ENCODE measurements around the gene ROCK2. TPM values are rescaled to one million over a fixed set of nuclear protein-coding genes. Genes with fewer than 3 reads are reported as not detected.

The ROCK2 gene
- polyA plus RNA-seq, 1 of the 3 experiments (the other 2 are of a cell fraction): 4.2 TPM

DNA sequence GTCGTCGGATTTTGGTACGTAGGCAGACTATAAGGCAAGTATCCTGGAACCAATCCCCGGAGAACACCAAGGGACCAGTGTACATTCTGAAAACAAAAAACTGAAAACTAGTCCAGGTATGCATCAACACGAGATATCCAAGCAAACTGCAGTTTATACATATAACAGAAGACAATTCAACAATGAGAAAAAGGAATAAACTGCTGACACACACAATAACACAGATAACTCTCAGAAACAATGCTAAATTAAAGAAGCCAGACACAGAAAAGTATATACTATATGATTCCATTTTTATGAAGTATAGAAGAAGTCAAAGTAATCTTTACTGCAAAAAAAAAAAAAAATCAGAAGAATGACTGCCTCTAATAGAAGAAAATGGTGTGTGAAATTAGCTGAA lies 5.9 kb downstream of the ROCK2 start:
- CTCF ChIA-PET: interaction anchor here (1.0 kb wide), 1 partner anchor 151 kb away, joined by 3 read pairs; no protein-coding TSS in a partner anchor
- Histone ChIP-seq H3K27me3 (ENCODE audit: insufficient read depth) (no peaks in the 10 kb centered on the region), H3K4me1 (ENCODE audit: control insufficient read depth in 1 of 2, insufficient read depth in 2 of 2, low read depth in 1 of 2, low read length in 1 of 2) (peaks cover 18 to 19% of the 10 kb centered on the region in 2 experiments), H3K27ac (ENCODE audit: low read depth in 2 of 2, low read length in 1 of 2) (no peak overlapping the region), H3K9ac (no peak overlapping the region), H4K20me1 (ENCODE audit: insufficient read depth) (peaks cover 93% of the 10 kb centered on the region), H2AFZ (ENCODE audit: low read depth) (no peak overlapping the region), H3K9me3 (no peaks in the 10 kb centered on the region), H3K9me2 (no peaks in the 10 kb centered on the region), H3K4me2 (no peak overlapping the region), H3K79me2 (ENCODE audit: insufficient read depth) (peaks cover 100% of the 10 kb centered on the region), H3K36me3 (replicated peaks in 1 of 2; ENCODE audit: control insufficient read depth in 1 of 2, insufficient read depth in 2 of 2, low read length in 1 of 2) (peaks cover 0 to 4% of the 10 kb centered on the region in 2 experiments), H3K4me3 (ENCODE audit: low read depth in 2 of 2, low read length in 1 of 2) (no peak overlapping the region), H3F3A (replicated peaks; ENCODE audit: insufficient read depth) (peaks cover 25% of the 10 kb centered on the region)
- TF ChIP-seq, protein P1, sequence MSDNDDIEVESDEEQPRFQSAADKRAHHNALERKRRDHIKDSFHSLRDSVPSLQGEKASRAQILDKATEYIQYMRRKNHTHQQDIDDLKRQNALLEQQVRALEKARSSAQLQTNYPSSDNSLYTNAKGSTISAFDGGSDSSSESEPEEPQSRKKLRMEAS (IDR thresholded peaks at IDR 0.05; ENCODE audit: low read depth): no peak
- TF ChIP-seq TAF1 (IDR thresholded peaks at IDR 0.05; ENCODE audit: borderline replicate concordance, low read depth, low read length) (no peak), FOXJ3 (CRISPR knock-in tag; IDR thresholded peaks at IDR 0.05) (no peak), SMC3 (IDR thresholded peaks at IDR 0.05; ENCODE audit: low read depth, low read length) (no peak), MEF2A (IDR thresholded peaks at IDR 0.05; ENCODE audit: borderline replicate concordance, low read depth) (no peak), NFIC (IDR thresholded peaks at IDR 0.05; ENCODE audit: borderline replicate concordance) (no peak), RCOR1 (IDR thresholded peaks at IDR 0.05; ENCODE audit: low read length) (no peak), CHD2 (IDR thresholded peaks at IDR 0.05; ENCODE audit: low read length, partially characterized antibody) (no peak), FOXM1 (IDR thresholded peaks at IDR 0.05; ENCODE audit: low read depth) (no peak), TCF12 (IDR thresholded peaks at IDR 0.05) (no peak), RAD21 (IDR thresholded peaks at IDR 0.05; ENCODE audit: low read length) (no peak), RXRA (IDR thresholded peaks at IDR 0.05; ENCODE audit: borderline replicate concordance, low read depth) (no peak), TEAD4 (IDR thresholded peaks at IDR 0.05; ENCODE audit: borderline replicate concordance, insufficient read depth) (no peak), EP300 (IDR thresholded peaks at IDR 0.05; ENCODE audit: borderline replicate concordance in 1 of 2, low read depth in 1 of 2, low read length in 1 of 2) (no peak)
- TF ChIP-seq, protein P2, sequence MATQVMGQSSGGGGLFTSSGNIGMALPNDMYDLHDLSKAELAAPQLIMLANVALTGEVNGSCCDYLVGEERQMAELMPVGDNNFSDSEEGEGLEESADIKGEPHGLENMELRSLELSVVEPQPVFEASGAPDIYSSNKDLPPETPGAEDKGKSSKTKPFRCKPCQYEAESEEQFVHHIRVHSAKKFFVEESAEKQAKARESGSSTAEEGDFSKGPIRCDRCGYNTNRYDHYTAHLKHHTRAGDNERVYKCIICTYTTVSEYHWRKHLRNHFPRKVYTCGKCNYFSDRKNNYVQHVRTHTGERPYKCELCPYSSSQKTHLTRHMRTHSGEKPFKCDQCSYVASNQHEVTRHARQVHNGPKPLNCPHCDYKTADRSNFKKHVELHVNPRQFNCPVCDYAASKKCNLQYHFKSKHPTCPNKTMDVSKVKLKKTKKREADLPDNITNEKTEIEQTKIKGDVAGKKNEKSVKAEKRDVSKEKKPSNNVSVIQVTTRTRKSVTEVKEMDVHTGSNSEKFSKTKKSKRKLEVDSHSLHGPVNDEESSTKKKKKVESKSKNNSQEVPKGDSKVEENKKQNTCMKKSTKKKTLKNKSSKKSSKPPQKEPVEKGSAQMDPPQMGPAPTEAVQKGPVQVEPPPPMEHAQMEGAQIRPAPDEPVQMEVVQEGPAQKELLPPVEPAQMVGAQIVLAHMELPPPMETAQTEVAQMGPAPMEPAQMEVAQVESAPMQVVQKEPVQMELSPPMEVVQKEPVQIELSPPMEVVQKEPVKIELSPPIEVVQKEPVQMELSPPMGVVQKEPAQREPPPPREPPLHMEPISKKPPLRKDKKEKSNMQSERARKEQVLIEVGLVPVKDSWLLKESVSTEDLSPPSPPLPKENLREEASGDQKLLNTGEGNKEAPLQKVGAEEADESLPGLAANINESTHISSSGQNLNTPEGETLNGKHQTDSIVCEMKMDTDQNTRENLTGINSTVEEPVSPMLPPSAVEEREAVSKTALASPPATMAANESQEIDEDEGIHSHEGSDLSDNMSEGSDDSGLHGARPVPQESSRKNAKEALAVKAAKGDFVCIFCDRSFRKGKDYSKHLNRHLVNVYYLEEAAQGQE (IDR thresholded peaks at IDR 0.05; ENCODE audit: low read depth, low read length): no peak
- TF ChIP-seq, protein P3, sequence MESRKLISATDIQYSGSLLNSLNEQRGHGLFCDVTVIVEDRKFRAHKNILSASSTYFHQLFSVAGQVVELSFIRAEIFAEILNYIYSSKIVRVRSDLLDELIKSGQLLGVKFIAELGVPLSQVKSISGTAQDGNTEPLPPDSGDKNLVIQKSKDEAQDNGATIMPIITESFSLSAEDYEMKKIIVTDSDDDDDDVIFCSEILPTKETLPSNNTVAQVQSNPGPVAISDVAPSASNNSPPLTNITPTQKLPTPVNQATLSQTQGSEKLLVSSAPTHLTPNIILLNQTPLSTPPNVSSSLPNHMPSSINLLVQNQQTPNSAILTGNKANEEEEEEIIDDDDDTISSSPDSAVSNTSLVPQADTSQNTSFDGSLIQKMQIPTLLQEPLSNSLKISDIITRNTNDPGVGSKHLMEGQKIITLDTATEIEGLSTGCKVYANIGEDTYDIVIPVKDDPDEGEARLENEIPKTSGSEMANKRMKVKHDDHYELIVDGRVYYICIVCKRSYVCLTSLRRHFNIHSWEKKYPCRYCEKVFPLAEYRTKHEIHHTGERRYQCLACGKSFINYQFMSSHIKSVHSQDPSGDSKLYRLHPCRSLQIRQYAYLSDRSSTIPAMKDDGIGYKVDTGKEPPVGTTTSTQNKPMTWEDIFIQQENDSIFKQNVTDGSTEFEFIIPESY (IDR thresholded peaks at IDR 0.05; ENCODE audit: borderline replicate concordance, low read depth): no peak
- TF ChIP-seq, protein P4, sequence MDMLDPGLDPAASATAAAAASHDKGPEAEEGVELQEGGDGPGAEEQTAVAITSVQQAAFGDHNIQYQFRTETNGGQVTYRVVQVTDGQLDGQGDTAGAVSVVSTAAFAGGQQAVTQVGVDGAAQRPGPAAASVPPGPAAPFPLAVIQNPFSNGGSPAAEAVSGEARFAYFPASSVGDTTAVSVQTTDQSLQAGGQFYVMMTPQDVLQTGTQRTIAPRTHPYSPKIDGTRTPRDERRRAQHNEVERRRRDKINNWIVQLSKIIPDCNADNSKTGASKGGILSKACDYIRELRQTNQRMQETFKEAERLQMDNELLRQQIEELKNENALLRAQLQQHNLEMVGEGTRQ (IDR thresholded peaks at IDR 0.05; ENCODE audit: borderline replicate concordance, low read depth, low read length): no peak
- TF ChIP-seq, protein P5, sequence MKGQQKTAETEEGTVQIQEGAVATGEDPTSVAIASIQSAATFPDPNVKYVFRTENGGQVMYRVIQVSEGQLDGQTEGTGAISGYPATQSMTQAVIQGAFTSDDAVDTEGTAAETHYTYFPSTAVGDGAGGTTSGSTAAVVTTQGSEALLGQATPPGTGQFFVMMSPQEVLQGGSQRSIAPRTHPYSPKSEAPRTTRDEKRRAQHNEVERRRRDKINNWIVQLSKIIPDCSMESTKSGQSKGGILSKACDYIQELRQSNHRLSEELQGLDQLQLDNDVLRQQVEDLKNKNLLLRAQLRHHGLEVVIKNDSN (IDR thresholded peaks at IDR 0.05; ENCODE audit: borderline replicate concordance, low read depth): no peak
- TF ChIP-seq, protein P6, sequence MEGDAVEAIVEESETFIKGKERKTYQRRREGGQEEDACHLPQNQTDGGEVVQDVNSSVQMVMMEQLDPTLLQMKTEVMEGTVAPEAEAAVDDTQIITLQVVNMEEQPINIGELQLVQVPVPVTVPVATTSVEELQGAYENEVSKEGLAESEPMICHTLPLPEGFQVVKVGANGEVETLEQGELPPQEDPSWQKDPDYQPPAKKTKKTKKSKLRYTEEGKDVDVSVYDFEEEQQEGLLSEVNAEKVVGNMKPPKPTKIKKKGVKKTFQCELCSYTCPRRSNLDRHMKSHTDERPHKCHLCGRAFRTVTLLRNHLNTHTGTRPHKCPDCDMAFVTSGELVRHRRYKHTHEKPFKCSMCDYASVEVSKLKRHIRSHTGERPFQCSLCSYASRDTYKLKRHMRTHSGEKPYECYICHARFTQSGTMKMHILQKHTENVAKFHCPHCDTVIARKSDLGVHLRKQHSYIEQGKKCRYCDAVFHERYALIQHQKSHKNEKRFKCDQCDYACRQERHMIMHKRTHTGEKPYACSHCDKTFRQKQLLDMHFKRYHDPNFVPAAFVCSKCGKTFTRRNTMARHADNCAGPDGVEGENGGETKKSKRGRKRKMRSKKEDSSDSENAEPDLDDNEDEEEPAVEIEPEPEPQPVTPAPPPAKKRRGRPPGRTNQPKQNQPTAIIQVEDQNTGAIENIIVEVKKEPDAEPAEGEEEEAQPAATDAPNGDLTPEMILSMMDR (IDR thresholded peaks at IDR 0.05): no peak
- no peak for DNase-seq
- POLR2A ChIA-PET: no interaction called here
- 94% methylated on average over 5 of the region's 5 CpGs for WGBS (ENCODE audit: low lambda C conversion rate)

All from SK-N-SH (cell line).